SK-N-SH treated with all-trans-retinoic acid at 6 μM for 48 hours (cell line): ENCODE results near the gene UTP18.

Source experiments
- ATAC-seq: fragments of 200-7000 bp; cut with Tn5 transposase; 3 replicates; pipeline ENCODE4 v1.9.1; 2020; ENCODE audit warnings: mild to moderate bottlenecking, moderate library complexity
- BACH2 ChIP-seq: fragments of 250-450 bp; sonication (Bioruptor Pico); IDR thresholded peaks from 2 replicates; pipeline ENCODE4 v1.9.0; 2021; ENCODE audit warnings: mild to moderate bottlenecking, borderline replicate concordance
- ESRRG ChIP-seq: fragments of 250-450 bp; sonication (Bioruptor Pico); IDR thresholded peaks from 2 replicates; pipeline ENCODE4 v1.6.1; 2021; ENCODE audit warnings: mild to moderate bottlenecking
- ISL1 ChIP-seq: fragments of 250-450 bp; sonication (Bioruptor Pico); IDR thresholded peaks from 2 replicates; pipeline ENCODE4 v2.1.2; 2022; ENCODE audit warnings: mild to moderate bottlenecking, moderate library complexity
- OSR1 ChIP-seq: fragments of 250-450 bp; sonication (Bioruptor Pico); IDR thresholded peaks from 2 replicates; pipeline ENCODE4 v1.8.0; 2022; ENCODE audit warnings: moderate library complexity, mild to moderate bottlenecking, inconsistent platforms
- PPARA ChIP-seq: fragments of 250-450 bp; sonication (Bioruptor Pico); IDR thresholded peaks from 2 replicates; pipeline ENCODE4 v1.5.0; 2020; ENCODE audit warnings: mild to moderate bottlenecking, borderline replicate concordance
- RARB ChIP-seq: fragments of 250-450 bp; sonication (Bioruptor Pico); IDR thresholded peaks from 2 replicates; pipeline ENCODE4 v1.8.0; 2021; ENCODE audit warnings: mild to moderate bottlenecking, moderate library complexity
- SNAI2 ChIP-seq: fragments of 250-450 bp; sonication (Bioruptor Pico); IDR thresholded peaks from 2 replicates; pipeline ENCODE4 v1.5.0; 2020; ENCODE audit warnings: mild to moderate bottlenecking, moderate library complexity
- TCF4 ChIP-seq: fragments of 250-450 bp; sonication (Bioruptor Pico); IDR thresholded peaks from 2 replicates; pipeline ENCODE4 v1.8.0; 2021; ENCODE audit warnings: mild to moderate bottlenecking, moderate library complexity, borderline replicate concordance
- TOX ChIP-seq: fragments of 250-450 bp; sonication (Bioruptor Pico); IDR thresholded peaks from 2 replicates; pipeline ENCODE4 v1.8.0; 2021; ENCODE audit warnings: mild to moderate bottlenecking, moderate library complexity, borderline replicate concordance
- ZC3H10 ChIP-seq: fragments of 250-450 bp; sonication (Bioruptor Pico); IDR thresholded peaks from 2 replicates; pipeline ENCODE4 v1.5.1; 2021; ENCODE audit warnings: mild to moderate bottlenecking, moderate library complexity
- ZFP3 ChIP-seq: fragments of 250-450 bp; sonication (Bioruptor Pico); IDR thresholded peaks from 2 replicates; pipeline ENCODE4 v1.5.0; 2020; ENCODE audit warnings: mild to moderate bottlenecking, moderate library complexity
- ZFP30 ChIP-seq: fragments of 450-650 bp; formaldehyde crosslinking; IDR thresholded peaks from 2 replicates; pipeline ENCODE4 v1.5.0; 2022; ENCODE audit warnings: mild to moderate bottlenecking, moderate library complexity
- ZNF565 ChIP-seq: fragments of 450-650 bp; formaldehyde crosslinking; conservative IDR thresholded peaks from 2 replicates; pipeline ENCODE4 v1.5.0; 2020; ENCODE audit warnings: low read depth, mild to moderate bottlenecking, moderate library complexity
- TF ChIP-seq, protein P1 (sequence below): fragments of 250-450 bp; sonication (Bioruptor Pico); IDR thresholded peaks from 2 replicates; pipeline ENCODE4 v1.5.0; 2020; ENCODE audit warnings: mild to moderate bottlenecking, moderate library complexity
- TF ChIP-seq, protein P2 (sequence below): fragments of 250-450 bp; sonication (Bioruptor Pico); IDR thresholded peaks from 2 replicates; pipeline ENCODE4 v1.8.0; 2021; ENCODE audit warnings: low read depth, mild to moderate bottlenecking, moderate library complexity, borderline replicate concordance
- TF ChIP-seq, protein P3 (sequence below): fragments of 250-450 bp; sonication (Bioruptor Pico); IDR thresholded peaks from 2 replicates; pipeline ENCODE4 v1.5.1; 2020; ENCODE audit warnings: low read depth, mild to moderate bottlenecking, moderate library complexity
- TF ChIP-seq, protein P4 (sequence below): fragments of 250-450 bp; sonication (Bioruptor Pico); IDR thresholded peaks from 2 replicates; pipeline ENCODE4 v1.8.0; 2020; ENCODE audit warnings: mild to moderate bottlenecking, moderate library complexity, borderline replicate concordance
- TF ChIP-seq, protein P5 (sequence below): fragments of 250-450 bp; sonication (Bioruptor Pico); IDR thresholded peaks from 2 replicates; pipeline ENCODE4 v1.5.1; 2021; ENCODE audit warnings: mild to moderate bottlenecking, moderate library complexity

Gene UTP18

DNA sequence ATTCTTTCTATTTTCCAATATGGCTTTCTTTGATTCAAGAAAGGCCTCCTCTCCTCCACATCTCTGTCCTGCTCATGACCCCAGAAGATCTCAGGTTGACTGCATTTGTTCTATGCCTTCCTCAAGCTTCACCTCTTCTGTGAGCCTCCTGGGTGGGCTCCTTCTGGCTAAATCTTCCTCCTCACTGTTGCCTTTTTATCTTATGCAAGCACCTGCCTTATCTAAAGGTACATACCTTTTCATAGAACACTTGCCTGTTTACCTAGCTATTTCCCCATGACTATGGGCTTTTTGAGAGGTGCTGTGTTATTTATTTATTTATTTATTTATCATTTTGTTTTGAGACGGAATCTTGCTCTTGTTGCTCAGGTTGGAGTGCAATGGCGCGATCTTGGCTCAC, 81.1 kb downstream of the UTP18 start (continued):
- TF ChIP-seq, protein P1, sequence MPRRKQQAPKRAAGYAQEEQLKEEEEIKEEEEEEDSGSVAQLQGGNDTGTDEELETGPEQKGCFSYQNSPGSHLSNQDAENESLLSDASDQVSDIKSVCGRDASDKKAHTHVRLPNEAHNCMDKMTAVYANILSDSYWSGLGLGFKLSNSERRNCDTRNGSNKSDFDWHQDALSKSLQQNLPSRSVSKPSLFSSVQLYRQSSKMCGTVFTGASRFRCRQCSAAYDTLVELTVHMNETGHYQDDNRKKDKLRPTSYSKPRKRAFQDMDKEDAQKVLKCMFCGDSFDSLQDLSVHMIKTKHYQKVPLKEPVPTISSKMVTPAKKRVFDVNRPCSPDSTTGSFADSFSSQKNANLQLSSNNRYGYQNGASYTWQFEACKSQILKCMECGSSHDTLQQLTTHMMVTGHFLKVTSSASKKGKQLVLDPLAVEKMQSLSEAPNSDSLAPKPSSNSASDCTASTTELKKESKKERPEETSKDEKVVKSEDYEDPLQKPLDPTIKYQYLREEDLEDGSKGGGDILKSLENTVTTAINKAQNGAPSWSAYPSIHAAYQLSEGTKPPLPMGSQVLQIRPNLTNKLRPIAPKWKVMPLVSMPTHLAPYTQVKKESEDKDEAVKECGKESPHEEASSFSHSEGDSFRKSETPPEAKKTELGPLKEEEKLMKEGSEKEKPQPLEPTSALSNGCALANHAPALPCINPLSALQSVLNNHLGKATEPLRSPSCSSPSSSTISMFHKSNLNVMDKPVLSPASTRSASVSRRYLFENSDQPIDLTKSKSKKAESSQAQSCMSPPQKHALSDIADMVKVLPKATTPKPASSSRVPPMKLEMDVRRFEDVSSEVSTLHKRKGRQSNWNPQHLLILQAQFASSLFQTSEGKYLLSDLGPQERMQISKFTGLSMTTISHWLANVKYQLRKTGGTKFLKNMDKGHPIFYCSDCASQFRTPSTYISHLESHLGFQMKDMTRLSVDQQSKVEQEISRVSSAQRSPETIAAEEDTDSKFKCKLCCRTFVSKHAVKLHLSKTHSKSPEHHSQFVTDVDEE (CRISPR knock-in tag), result no peak
- TF ChIP-seq SNAI2, result no peak

DNA sequence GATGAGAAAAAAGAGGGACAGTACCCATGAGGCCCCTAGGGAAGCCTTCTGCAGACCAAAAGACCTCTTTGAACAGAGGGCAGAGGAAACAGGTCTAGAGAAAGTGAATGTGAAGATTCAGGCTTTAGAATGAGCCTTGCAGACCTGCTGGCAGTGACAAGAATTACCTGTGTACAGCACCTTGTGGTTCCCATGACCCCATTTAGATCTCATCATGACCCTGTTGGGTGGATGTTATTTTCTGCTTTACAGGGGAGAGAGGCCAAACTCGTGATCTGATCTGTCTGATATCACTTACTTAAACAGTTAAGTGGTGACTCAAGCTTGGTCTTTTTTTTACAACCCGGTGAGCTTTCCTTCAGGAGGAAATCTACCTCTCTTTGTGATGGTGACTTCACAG, 81.9 kb downstream of the UTP18 start:
- no peak for ATAC-seq
- TF ChIP-seq BACH2 (CRISPR knock-in tag) (no peak), ISL1 (CRISPR knock-in tag) (no peak), ESRRG (no peak), ZFP30 (CRISPR knock-in tag) (no peak)
- TF ChIP-seq, protein P2, sequence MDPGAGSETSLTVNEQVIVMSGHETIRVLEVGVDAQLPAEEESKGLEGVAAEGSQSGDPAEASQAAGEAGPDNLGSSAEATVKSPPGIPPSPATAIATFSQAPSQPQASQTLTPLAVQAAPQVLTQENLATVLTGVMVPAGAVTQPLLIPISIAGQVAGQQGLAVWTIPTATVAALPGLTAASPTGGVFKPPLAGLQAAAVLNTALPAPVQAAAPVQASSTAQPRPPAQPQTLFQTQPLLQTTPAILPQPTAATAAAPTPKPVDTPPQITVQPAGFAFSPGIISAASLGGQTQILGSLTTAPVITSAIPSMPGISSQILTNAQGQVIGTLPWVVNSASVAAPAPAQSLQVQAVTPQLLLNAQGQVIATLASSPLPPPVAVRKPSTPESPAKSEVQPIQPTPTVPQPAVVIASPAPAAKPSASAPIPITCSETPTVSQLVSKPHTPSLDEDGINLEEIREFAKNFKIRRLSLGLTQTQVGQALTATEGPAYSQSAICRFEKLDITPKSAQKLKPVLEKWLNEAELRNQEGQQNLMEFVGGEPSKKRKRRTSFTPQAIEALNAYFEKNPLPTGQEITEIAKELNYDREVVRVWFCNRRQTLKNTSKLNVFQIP (CRISPR knock-in tag), result no peak
- TF ChIP-seq, protein P3, sequence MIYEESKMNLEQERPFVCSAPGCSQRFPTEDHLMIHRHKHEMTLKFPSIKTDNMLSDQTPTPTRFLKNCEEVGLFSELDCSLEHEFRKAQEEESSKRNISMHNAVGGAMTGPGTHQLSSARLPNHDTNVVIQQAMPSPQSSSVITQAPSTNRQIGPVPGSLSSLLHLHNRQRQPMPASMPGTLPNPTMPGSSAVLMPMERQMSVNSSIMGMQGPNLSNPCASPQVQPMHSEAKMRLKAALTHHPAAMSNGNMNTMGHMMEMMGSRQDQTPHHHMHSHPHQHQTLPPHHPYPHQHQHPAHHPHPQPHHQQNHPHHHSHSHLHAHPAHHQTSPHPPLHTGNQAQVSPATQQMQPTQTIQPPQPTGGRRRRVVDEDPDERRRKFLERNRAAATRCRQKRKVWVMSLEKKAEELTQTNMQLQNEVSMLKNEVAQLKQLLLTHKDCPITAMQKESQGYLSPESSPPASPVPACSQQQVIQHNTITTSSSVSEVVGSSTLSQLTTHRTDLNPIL (CRISPR knock-in tag), result no peak
- TF ChIP-seq, protein P4, sequence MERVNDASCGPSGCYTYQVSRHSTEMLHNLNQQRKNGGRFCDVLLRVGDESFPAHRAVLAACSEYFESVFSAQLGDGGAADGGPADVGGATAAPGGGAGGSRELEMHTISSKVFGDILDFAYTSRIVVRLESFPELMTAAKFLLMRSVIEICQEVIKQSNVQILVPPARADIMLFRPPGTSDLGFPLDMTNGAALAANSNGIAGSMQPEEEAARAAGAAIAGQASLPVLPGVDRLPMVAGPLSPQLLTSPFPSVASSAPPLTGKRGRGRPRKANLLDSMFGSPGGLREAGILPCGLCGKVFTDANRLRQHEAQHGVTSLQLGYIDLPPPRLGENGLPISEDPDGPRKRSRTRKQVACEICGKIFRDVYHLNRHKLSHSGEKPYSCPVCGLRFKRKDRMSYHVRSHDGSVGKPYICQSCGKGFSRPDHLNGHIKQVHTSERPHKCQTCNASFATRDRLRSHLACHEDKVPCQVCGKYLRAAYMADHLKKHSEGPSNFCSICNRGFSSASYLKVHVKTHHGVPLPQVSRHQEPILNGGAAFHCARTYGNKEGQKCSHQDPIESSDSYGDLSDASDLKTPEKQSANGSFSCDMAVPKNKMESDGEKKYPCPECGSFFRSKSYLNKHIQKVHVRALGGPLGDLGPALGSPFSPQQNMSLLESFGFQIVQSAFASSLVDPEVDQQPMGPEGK (CRISPR knock-in tag), result no peak
- TF ChIP-seq, protein P5, sequence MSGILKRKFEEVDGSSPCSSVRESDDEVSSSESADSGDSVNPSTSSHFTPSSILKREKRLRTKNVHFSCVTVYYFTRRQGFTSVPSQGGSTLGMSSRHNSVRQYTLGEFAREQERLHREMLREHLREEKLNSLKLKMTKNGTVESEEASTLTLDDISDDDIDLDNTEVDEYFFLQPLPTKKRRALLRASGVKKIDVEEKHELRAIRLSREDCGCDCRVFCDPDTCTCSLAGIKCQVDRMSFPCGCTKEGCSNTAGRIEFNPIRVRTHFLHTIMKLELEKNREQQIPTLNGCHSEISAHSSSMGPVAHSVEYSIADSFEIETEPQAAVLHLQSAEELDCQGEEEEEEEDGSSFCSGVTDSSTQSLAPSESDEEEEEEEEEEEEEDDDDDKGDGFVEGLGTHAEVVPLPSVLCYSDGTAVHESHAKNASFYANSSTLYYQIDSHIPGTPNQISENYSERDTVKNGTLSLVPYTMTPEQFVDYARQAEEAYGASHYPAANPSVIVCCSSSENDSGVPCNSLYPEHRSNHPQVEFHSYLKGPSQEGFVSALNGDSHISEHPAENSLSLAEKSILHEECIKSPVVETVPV (CRISPR knock-in tag), result no peak

DNA sequence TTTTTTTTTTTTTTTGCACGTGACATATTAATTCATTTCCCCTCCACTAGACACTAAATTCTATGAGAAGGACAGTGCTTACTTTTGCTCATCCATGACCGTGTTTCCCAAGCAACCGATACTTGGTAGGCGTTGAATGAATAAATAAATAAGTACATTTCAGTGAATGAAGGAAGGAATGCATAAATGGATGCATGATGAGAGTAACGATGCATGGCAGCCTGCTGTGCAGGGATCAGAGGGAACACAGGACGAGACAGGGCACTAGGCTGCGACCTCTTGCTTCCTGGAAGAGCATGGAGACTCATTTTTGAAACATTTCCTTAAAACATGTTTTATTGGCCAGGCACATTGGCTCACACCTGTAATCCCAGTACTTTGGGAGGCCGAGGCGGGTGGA, 84.2 kb downstream of the UTP18 start:
- ATAC-seq, result no peak
- TF ChIP-seq OSR1 (no peak), BACH2 (CRISPR knock-in tag) (no peak), TOX (CRISPR knock-in tag) (no peak), ESRRG (no peak), RARB (CRISPR knock-in tag) (no peak), ZC3H10 (CRISPR knock-in tag) (no peak), SNAI2 (no peak), TCF4 (CRISPR knock-in tag) (no peak), ZNF565 (CRISPR knock-in tag) (no peak), PPARA (CRISPR knock-in tag) (no peak), ZFP3 (CRISPR knock-in tag) (no peak)
- TF ChIP-seq, protein P2 (CRISPR knock-in tag), result no peak
- TF ChIP-seq, protein P5 (CRISPR knock-in tag), result no peak
- TF ChIP-seq, protein P3 (CRISPR knock-in tag), result no peak
- TF ChIP-seq, protein P1 (CRISPR knock-in tag), result no peak
- TF ChIP-seq, all 23 proteins: peak for 0
